H9 (cell line): ENCODE data around the gene FPGT. TPM values are rescaled to one million over a fixed set of nuclear protein-coding genes. Genes with fewer than 3 reads are reported as not detected.
A peak's percentile ranks its signal among the peaks of the same experiment; 100 is the strongest.

ENCODE experiments used
- DNase-seq: peaks from one replicate; pipeline ENCODE4 v3.0.0-alpha.2; 2017
- H2AFZ ChIP-seq: one replicate; pipeline ENCODE4 v1.6.1; 2013; ENCODE audit warnings: mild to moderate bottlenecking, low read length, control low read depth, moderate library complexity
- H2AK5ac ChIP-seq: 2 replicates; pipeline ENCODE4 v1.6.1; 2013; ENCODE audit warnings: low read length, control low read depth, mixed read lengths; ENCODE audit not compliant: insufficient read length
- H2BK120ac ChIP-seq: one replicate; pipeline ENCODE4 v1.6.1; 2013; ENCODE audit warnings: low read depth, mild to moderate bottlenecking, low read length, control low read depth, inconsistent platforms; ENCODE audit not compliant: poor library complexity, severe bottlenecking
- H2BK12ac ChIP-seq: 2 replicates; pipeline ENCODE4 v1.6.1; 2013; ENCODE audit warnings: low read length, control low read depth, mixed read lengths, low read depth; ENCODE audit not compliant: insufficient read length
- H2BK15ac ChIP-seq: 2 replicates; pipeline ENCODE4 v1.6.1; 2013; ENCODE audit warnings: low read depth, low read length, control low read depth
- H2BK20ac ChIP-seq: one replicate; pipeline ENCODE4 v1.6.1; 2013; ENCODE audit warnings: low read depth, mild to moderate bottlenecking, low read length, control low read depth, inconsistent platforms; ENCODE audit not compliant: poor library complexity, severe bottlenecking
- H2BK5ac ChIP-seq: 2 replicates; pipeline ENCODE4 v1.6.1; 2013; ENCODE audit warnings: low read length, control low read depth, mixed read lengths; ENCODE audit not compliant: insufficient read length
- H3K14ac ChIP-seq: 2 replicates; pipeline ENCODE4 v1.6.1; 2013; ENCODE audit warnings: low read length, control low read depth; ENCODE audit not compliant: insufficient read depth
- H3K18ac ChIP-seq: 2 replicates; pipeline ENCODE4 v1.6.1; 2013; ENCODE audit warnings: low read depth, mild to moderate bottlenecking, mixed read lengths, low read length, control low read depth; ENCODE audit not compliant: insufficient read length
- H3K23ac ChIP-seq: 2 replicates; pipeline ENCODE4 v1.6.1; 2013; ENCODE audit warnings: low read length, control low read depth, mixed read lengths, low read depth; ENCODE audit not compliant: insufficient read length
- H3K23me2 ChIP-seq: 2 replicates; pipeline ENCODE4 v1.6.1; 2013; ENCODE audit warnings: low read depth, mild to moderate bottlenecking, mixed read lengths, low read length, control low read depth; ENCODE audit not compliant: insufficient read length, poor library complexity, severe bottlenecking
- H3K27ac ChIP-seq: 2 replicates; pipeline ENCODE4 v1.5.1; 2013; ENCODE audit warnings: low read length, control low read depth, mixed read lengths, low read depth; ENCODE audit not compliant: insufficient read length
- H3K27me3 ChIP-seq: 2 replicates; pipeline ENCODE4 v1.6.1; 2013; ENCODE audit warnings: low read length, control low read depth, inconsistent platforms; ENCODE audit not compliant: insufficient read depth
- H3K4ac ChIP-seq: 2 replicates; pipeline ENCODE4 v1.6.1; 2013; ENCODE audit warnings: low read depth, mild to moderate bottlenecking, control low read depth, inconsistent platforms, low read length, moderate library complexity
- H3K4me1 ChIP-seq: 2 replicates; pipeline ENCODE4 v1.6.1; 2013; ENCODE audit warnings: low read length, control low read depth, inconsistent platforms; ENCODE audit not compliant: insufficient read depth
- H3K4me2 ChIP-seq: 2 replicates; pipeline ENCODE4 v1.6.1; 2013; ENCODE audit warnings: low read length, control low read depth, mixed read lengths; ENCODE audit not compliant: insufficient read length, insufficient read depth
- H3K56ac ChIP-seq: 2 replicates; pipeline ENCODE4 v1.6.1; 2013; ENCODE audit warnings: low read depth, mild to moderate bottlenecking, mixed read lengths, low read length, control low read depth; ENCODE audit not compliant: insufficient read length
- H3K79me1 ChIP-seq: 2 replicates; pipeline ENCODE4 v1.6.1; 2013; ENCODE audit warnings: low read depth, mild to moderate bottlenecking, moderate library complexity, low read length, control low read depth, inconsistent platforms; ENCODE audit not compliant: insufficient read depth, poor library complexity, severe bottlenecking
- H3K79me2 ChIP-seq: 2 replicates; pipeline ENCODE4 v1.6.1; 2013; ENCODE audit warnings: low read length, control low read depth, inconsistent platforms; ENCODE audit not compliant: insufficient read depth
- H3K9ac ChIP-seq: 2 replicates; pipeline ENCODE4 v1.6.1; 2013; ENCODE audit warnings: low read length, control low read depth, mixed read lengths; ENCODE audit not compliant: insufficient read length; ENCODE audit errors: extremely low read depth
- H3K9me3 ChIP-seq: one replicate; pipeline ENCODE4 v1.6.1; 2013; ENCODE audit warnings: low read depth, low read length, inconsistent platforms; ENCODE audit not compliant: control insufficient read depth
- H3T11ph ChIP-seq: one replicate; pipeline ENCODE4 v1.6.1; 2013; ENCODE audit warnings: mild to moderate bottlenecking, low read length, control low read depth, inconsistent platforms
- H4K20me1 ChIP-seq: one replicate; pipeline ENCODE4 v1.6.1; 2013; ENCODE audit not compliant: control insufficient read depth, insufficient read length, insufficient read depth
- H4K5ac ChIP-seq: 2 replicates; pipeline ENCODE4 v1.6.1; 2013; ENCODE audit warnings: low read depth, mild to moderate bottlenecking, mixed read lengths, low read length, control low read depth; ENCODE audit not compliant: insufficient read length
- H4K8ac ChIP-seq: replicated peaks from 2 replicates; pipeline ENCODE4 v1.6.1; 2013; ENCODE audit warnings: low read length, control low read depth, mixed read lengths, low read depth; ENCODE audit not compliant: insufficient read length
- H4K91ac ChIP-seq: 2 replicates; pipeline ENCODE4 v1.6.1; 2013; ENCODE audit warnings: low read depth, mild to moderate bottlenecking, moderate library complexity, mixed read lengths, low read length, control low read depth; ENCODE audit not compliant: insufficient read length
- H3K27ac Mint-ChIP-seq, 3 experiments: 2 replicates in 2 of 3; 3 replicates in 1 of 3; pipeline ENCODE4 v1.8.0; 2020 to 2021; ENCODE audit warnings: mixed read lengths in 3 of 3, mild to moderate bottlenecking in 1 of 3, moderate library complexity in 1 of 3
- H3K27me3 Mint-ChIP-seq: 2 replicates; pipeline ENCODE4 v1.8.0; 2021; ENCODE audit warnings: low read depth, mild to moderate bottlenecking, moderate library complexity, mixed read lengths
- H3K36me3 Mint-ChIP-seq, 3 experiments: 2 replicates in 2 of 3; 3 replicates in 1 of 3; pipeline ENCODE4 v1.8.0; 2020 to 2021; ENCODE audit warnings: low read depth in 3 of 3, mixed read lengths in 3 of 3; ENCODE audit not compliant: insufficient read depth in 1 of 3
- H3K4me1 Mint-ChIP-seq, 2 experiments: 2 replicates each; pipeline ENCODE4 v1.8.0; 2020; ENCODE audit warnings: mixed read lengths in 2 of 2
- H3K4me3 Mint-ChIP-seq, 2 experiments: 2 replicates in 1 of 2; 3 replicates in 1 of 2; pipeline ENCODE4 v1.8.0; 2020 to 2021; ENCODE audit warnings: mild to moderate bottlenecking in 2 of 2, mixed read lengths in 2 of 2, moderate library complexity in 1 of 2
- H3K9me3 Mint-ChIP-seq, 2 experiments: 2 replicates in 1 of 2; 3 replicates in 1 of 2; pipeline ENCODE4 v1.8.0; 2020; ENCODE audit warnings: mild to moderate bottlenecking in 2 of 2, mixed read lengths in 2 of 2, moderate library complexity in 1 of 2
- WGBS: extraction: QIAGEN DNeasy Blood & Tissue Kit; methylation state at CpG from one replicate; pipeline ENCODE4 v1.1.7; 2013; ENCODE audit warnings: missing lambda C conversion rate, low lambda C conversion rate, mixed read lengths; ENCODE audit not compliant: insufficient read length; ENCODE audit errors: extremely low coverage; 5-methylcytosine and 5-hydroxymethylcytosine counted together
- total RNA-seq: library from RNA; stranded (reverse); gene quantifications from 2 replicates; pipeline ENCODE4 v1.2.1, GENCODE V29; 2021
- TF ChIP-seq, protein P1 (sequence below): fragments of 200-600 bp; sonication (generic); conservative IDR thresholded peaks from 3 replicates; pipeline ENCODE4 v1.8.0; 2021; ENCODE audit warnings: antibody characterized with exemption, mild to moderate bottlenecking

The FPGT gene
- total RNA-seq, 1 experiment from 2014 or later: 5.2 TPM

DNA sequence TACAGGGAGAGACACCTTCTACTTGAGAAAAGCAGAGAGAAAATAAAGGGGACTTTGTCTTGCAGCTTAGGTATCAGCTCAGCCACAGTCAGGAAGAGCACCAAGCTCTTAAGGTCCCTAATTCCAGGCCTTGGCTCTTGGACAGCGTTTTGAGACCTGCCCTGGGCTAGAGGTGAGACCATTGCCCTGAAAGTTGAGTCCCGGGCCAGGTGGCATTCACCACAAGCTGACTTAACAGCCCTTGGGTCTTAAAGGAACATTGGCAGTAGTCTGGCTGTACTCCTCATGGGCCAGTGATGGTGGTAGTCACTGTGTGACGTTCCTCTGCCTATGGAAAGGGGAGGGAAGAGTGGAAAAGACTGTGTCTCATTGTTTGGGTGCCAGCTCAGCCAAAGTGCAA lies 25.4 kb downstream of the FPGT start:
- H3K18ac ChIP-seq: no peak overlapping the region
- H3K4me2 ChIP-seq: no peak overlapping the region
- no peak overlapping the region for H2BK120ac ChIP-seq
- H3K27ac ChIP-seq: no peak overlapping the region
- no peaks in the 10 kb centered on the region for H3K79me2 ChIP-seq
- H3K23ac ChIP-seq: no peak overlapping the region
- H4K8ac ChIP-seq: no peak overlapping the region
- no peak overlapping the region for H3K27ac Mint-ChIP-seq
- H3T11ph ChIP-seq: no peak overlapping the region
- H3K4me1 Mint-ChIP-seq: no peaks in the 10 kb centered on the region
- no peaks in the 10 kb centered on the region for H4K20me1 ChIP-seq
- no peaks in the 10 kb centered on the region for H3K9me3 Mint-ChIP-seq
- no peak overlapping the region for H2BK12ac ChIP-seq
- no peak overlapping the region for H2AK5ac ChIP-seq
- no peak for DNase-seq
- WGBS: no CpG with 5 or more reads among the region's 3 CpGs
- peak overlapping the region; percentile 64 for H4K5ac ChIP-seq
- H3K4me3 Mint-ChIP-seq: no peak overlapping the region
- H3K27me3 Mint-ChIP-seq: no peaks in the 10 kb centered on the region; the same call in 1 of the 2 replicates
- no peak overlapping the region for H3K4ac ChIP-seq
- H2BK5ac ChIP-seq: no peak overlapping the region
- TF ChIP-seq, protein P1, sequence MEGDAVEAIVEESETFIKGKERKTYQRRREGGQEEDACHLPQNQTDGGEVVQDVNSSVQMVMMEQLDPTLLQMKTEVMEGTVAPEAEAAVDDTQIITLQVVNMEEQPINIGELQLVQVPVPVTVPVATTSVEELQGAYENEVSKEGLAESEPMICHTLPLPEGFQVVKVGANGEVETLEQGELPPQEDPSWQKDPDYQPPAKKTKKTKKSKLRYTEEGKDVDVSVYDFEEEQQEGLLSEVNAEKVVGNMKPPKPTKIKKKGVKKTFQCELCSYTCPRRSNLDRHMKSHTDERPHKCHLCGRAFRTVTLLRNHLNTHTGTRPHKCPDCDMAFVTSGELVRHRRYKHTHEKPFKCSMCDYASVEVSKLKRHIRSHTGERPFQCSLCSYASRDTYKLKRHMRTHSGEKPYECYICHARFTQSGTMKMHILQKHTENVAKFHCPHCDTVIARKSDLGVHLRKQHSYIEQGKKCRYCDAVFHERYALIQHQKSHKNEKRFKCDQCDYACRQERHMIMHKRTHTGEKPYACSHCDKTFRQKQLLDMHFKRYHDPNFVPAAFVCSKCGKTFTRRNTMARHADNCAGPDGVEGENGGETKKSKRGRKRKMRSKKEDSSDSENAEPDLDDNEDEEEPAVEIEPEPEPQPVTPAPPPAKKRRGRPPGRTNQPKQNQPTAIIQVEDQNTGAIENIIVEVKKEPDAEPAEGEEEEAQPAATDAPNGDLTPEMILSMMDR: no peak
- no peaks in the 10 kb centered on the region for H3K79me1 ChIP-seq
- H4K91ac ChIP-seq: no peak overlapping the region
- H2BK15ac ChIP-seq: no peak overlapping the region
- H3K36me3 Mint-ChIP-seq: no peaks in the 10 kb centered on the region
- no peaks in the 10 kb centered on the region for H3K27me3 ChIP-seq
- H3K56ac ChIP-seq: no peak overlapping the region
- no peak overlapping the region for H2BK20ac ChIP-seq
- H3K9ac ChIP-seq: no peak overlapping the region
- no peak overlapping the region for H2AFZ ChIP-seq
- no peaks in the 10 kb centered on the region for H3K4me1 ChIP-seq
- H3K14ac ChIP-seq: no peak overlapping the region
- H3K9me3 ChIP-seq: no peaks in the 10 kb centered on the region
- no peaks in the 10 kb centered on the region for H3K23me2 ChIP-seq
